GM12891 (cell line): ENCODE data around the gene KCNIP1.

Experiments
- PAX5 ChIP-seq: IDR thresholded peaks from 2 replicates; pipeline ENCODE4 v1.6.1; 2011; ENCODE audit warnings: low read length, moderate library complexity, mild to moderate bottlenecking; ENCODE audit not compliant: insufficient read depth, severe bottlenecking
- POLR2A ChIP-seq: IDR thresholded peaks from 2 replicates; pipeline ENCODE4 v1.6.1; 2011; ENCODE audit warnings: low read depth, low read length, control low read depth
- POLR2AphosphoS5 ChIP-seq: IDR thresholded peaks from 2 replicates; pipeline ENCODE4 v1.6.1; 2011; ENCODE audit warnings: low read depth, low read length, control low read depth
- SPI1 ChIP-seq: IDR thresholded peaks from 2 replicates; pipeline ENCODE4 v1.6.1; 2011; ENCODE audit warnings: low read depth, low read length, control low read depth
- TAF1 ChIP-seq: IDR thresholded peaks from 2 replicates; pipeline ENCODE4 v1.6.1; 2011; ENCODE audit warnings: low read depth, low read length, control low read depth

GRCh38 chr5:170629566-170630175 lies 125.9 kb downstream of the KCNIP1 start:
- TF ChIP-seq POLR2AphosphoS5 (no peak), POLR2A (no peak), TAF1 (no peak), SPI1 (no peak), PAX5 (no peak)
